ENCODE data around the gene TENM4. TPM values are rescaled to one million over a fixed set of nuclear protein-coding genes. Genes with fewer than 3 reads are reported as not detected.
"Not testable (repeated sequence)": the region's sequence is repeated elsewhere in the genome, so short reads cannot be mapped to it uniquely, and the experiment has no call there.

Gene TENM4
- total RNA-seq, 1 donor from 2014 or later, result 306 TPM

DNA sequence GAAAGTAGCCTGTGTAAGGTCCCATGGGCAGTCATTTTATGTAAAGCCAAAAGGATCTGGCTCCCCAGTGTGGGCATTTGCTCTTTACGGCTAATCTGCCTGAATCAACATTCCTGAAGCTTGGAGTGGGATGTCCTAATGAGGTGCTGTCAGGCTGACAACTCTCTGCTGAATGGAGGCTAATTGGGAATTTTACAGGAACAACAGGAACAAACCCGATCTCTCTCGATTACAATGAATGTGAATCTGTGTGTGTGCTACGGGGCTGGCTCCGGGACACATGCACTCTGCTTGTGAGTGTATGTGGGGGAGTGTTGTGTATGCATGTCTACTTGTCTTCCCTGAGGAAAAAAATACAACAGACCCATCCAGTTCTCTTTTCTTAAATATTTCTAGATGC lies 415.2 kb downstream of the TENM4 start:
- DNase-seq (ENCODE audit: low read depth), result no peak

DNA sequence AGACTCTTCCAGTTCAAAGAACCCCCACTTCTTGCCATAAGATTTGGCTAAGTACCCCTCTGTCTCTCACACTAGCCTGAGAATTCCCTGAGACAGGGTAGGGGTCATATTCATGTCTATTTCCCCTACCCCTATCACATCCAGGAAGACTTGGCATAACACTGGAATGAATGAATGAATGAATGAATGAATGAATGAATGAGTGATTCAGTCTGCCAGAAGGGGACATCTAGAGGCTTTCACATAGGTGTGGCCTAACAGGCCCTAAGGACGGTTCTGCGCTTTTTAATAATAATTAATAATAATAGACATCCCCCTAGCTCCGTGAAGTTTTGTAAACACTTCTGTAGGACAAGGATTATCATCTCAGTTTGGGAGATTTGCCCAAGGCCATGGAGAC lies 415.7 kb downstream of the TENM4 start:
- no peak for DNase-seq (ENCODE audit: low read depth)

DNA sequence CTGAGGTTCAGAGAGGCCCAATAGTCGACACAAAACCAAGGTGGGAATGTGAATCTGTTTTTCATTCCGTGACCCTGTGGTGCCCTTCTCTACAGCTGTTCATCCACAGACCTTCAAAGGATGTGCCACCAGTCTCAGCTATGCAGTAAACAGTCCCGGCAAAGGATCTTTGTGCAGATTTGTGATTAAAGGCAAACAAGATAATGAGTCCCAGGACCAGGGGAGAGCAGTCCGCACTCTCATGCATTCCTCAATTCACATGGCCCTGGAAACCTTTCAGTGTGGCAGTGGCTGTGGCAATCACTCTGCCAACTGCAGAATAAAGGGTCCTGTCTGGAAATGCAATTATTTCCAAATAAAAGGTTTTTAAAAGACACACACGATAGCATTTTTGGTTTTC lies 418.6 kb downstream of the TENM4 start:
- no peak for DNase-seq (ENCODE audit: low read depth)

- DNase-seq (ENCODE audit: low read depth), result no peak
Observed at GRCh38 chr11:79021601-79022000, 419.2 kb downstream of the TENM4 start.

GRCh38 chr11:79019975-79020374 lies 420.9 kb downstream of the TENM4 start:
- no peak for DNase-seq (ENCODE audit: low read depth)

GRCh38 chr11:79019277-79019676 lies 421.6 kb downstream of the TENM4 start:
- no peak for DNase-seq (ENCODE audit: low read depth)

GRCh38 chr11:79018371-79018849 lies 422.4 kb downstream of the TENM4 start:
- peak; percentile 19 for DNase-seq (ENCODE audit: low read depth)

- no peak for DNase-seq (ENCODE audit: low read depth)
Observed at GRCh38 chr11:79017811-79018210, 423.0 kb downstream of the TENM4 start.

DNA sequence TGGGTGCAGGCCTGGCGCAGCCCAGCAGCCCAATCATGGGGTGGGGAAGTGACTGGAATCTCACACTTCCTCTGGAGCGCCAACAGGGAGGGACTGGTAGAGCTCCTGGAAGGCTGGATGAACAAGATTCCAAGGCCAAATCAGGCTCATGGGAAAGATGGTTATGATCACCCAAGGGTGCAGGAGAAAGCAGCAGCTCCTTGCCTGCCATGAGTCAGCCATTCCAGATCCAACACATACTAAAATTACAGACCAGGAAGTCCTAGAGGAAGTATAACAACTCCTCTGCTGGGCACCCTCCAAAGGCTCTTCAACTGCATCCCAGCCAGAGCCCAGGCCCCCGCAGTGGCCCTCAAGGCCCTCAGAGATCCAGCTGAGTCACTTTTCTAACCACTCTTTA lies 427.3 kb downstream of the TENM4 start:
- DNase-seq (ENCODE audit: low read depth), result peak; percentile 51

DNA sequence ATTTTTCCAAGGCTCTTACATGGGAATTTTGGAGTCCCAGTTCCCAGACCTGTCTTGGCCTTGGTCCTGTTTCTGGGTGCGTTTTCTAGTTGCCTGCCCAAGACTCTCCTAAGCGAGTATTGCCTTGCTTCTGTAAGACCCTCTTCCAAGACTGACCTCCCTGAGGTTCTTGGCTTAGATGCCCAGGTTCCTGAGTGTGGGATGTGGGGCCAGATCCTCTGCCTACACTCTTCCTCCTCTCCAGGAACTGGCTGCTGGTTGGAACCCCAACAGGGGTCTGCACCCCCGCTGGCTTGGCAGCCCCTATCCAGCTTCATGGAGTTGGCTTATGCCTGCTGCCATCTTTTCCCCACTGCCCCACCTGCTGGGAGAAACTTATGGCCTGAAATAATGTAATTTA lies 429.5 kb downstream of the TENM4 start:
- DNase-seq (ENCODE audit: low read depth), result no peak

DNA sequence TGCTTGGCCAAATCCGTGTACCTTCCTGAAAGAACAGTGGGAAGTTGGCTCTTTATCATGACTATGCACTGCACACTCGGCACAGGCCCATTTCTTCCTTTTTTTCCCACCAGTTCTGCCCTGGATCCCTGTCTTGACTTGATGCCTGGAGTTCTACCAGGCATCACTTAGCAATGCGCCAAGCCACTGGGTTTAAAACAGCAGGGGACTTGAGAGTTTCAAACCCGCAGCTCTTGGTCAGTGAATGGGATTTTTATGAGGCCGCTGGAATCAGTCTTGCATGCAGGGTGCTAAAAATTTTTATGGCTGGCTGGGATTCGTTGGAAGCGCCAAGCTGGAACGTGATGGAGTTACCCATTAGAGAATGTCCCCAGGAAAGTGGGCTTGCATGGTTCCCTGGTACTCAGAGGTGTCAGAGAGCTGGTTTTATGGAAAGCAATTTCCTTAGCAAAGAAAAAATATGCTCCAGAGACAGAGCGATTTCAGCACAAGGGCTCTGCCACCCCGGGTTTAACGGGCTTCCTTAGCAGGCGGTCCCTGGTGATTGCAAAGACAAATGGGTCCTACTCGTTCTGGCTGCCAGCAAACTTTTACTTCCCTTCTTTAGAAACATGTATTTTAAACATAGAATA lies 432.9 kb downstream of the TENM4 start:
- peak; percentile 54 for DNase-seq (ENCODE audit: low read depth)

DNA sequence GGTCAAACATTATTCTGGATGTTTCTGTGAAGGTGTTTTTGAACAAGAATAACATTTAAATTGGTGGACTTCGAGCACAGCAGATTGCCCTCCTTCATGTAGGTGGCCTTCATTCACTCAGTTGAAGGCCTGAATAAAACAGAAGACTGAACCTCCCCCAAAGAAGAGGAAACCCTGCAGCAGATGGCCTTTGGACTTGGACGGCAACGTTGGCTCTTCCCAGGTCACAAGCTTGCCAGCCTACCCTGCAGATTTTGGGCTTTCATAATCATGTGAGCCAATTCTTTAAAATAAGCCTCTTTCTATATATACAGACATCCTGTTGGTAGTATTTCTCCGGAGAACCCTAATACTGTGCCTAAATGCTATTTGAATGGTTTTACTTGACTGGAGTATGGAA lies 434.0 kb downstream of the TENM4 start:
- DNase-seq (ENCODE audit: low read depth), result no peak

DNA sequence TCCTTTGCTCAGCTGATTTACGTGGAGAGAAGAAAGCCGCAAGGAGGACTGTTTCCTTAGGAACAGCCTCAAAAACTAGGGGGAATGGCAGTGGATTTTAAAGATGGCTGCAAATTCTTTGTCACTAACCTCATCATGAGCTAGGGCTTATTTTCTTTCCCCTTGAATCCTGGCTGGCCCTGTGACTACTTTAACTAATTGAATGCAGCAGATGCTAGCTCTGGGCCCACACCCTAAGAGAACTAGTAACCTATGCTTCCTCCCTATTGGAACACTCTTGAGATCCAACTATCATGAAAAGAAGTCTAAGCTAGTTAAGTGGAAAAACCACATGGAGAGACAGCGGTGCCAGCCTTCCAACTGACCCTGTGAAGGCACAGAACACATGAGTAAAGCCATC lies 444.8 kb downstream of the TENM4 start:
- no peak for DNase-seq (ENCODE audit: low read depth)

DNA sequence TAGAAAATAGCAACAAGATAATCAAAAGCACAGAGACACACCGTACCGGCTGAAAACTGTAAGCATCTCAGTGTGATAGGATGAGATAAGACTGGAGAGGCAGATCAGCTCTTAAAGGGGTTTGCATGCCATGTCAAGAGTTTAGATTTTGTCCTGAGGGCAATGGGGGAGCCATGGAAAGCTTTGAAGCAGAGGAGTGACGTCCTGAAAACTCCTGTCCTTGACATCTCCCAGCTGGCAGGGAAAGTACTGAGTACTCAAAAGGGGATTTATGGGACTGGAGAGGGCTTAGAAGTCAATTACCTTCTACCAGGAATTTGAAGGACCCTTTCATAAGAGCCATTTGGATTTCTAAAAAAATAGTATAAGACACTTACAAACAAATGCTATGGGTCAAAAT lies 445.7 kb downstream of the TENM4 start:
- no peak for DNase-seq (ENCODE audit: low read depth)

GRCh38 chr11:78993802-78994430 lies 446.9 kb downstream of the TENM4 start:
- DNase-seq (ENCODE audit: low read depth), result no peak

DNA sequence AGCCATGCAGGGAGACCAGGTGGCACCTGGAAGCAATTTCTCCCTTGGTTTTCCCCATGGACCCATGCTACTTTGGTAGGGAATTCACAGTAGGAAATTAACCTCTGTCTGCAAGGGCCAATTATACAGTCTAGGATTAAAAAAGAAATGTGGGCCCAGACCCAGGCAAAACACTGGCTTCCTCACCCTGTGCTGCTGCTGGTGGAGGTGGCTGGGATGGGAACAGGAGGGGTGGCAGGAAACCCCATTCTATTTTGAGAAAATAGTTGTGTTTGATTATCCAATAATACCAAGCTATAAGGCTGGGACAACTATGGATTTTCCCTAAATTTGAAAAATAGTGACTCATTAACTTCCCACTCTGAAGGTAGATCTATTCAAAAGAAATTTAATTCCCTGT lies 449.1 kb downstream of the TENM4 start:
- no peak for DNase-seq (ENCODE audit: low read depth)

- DNase-seq (ENCODE audit: low read depth), result no peak
Observed at GRCh38 chr11:78990261-78990660, 450.6 kb downstream of the TENM4 start.

GRCh38 chr11:78987748-78988147 lies 453.1 kb downstream of the TENM4 start:
- no peak for DNase-seq (ENCODE audit: low read depth)

- DNase-seq (ENCODE audit: low read depth), result no peak
Observed at GRCh38 chr11:78986305-78986704, 454.5 kb downstream of the TENM4 start.

DNA sequence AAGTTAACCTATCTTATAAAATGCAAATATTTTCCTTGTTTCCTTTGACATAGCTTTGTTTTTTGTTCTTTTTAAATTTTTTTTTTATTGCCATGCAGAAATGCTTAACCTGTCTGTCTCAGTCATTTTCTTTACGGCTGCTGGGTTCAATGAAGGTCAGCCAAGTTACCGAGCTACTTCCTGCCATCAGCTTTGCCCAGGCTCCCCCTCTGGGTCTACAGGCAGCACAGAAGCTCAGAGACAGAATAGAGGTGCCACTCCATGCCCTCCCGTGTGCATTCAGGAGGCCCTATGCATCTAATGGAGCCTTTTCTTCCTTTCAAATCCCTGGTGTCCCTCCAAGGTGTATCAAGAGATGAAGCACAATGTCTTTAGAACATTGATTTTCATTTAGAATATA lies 455.2 kb downstream of the TENM4 start:
- no peak for DNase-seq (ENCODE audit: low read depth)

DNA sequence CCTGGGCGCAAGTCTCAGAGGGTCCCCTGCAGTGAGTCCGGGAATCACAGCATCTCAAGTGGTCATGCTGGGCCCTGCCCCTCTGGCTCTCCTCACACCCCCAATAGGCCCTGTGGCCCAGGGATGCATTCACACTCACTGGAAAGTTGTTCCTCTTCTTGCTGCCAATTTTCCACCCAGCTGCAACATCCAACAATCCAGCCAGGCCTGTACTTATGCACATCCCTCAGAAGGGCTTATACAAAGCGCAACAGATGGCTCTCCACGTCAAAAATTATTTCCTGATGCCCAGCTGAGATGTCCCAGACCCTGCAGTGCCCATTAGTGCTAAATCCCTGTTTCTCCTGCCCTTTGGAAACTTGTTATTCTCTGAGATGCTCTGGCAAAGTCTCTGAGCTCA lies 458.4 kb downstream of the TENM4 start:
- no peak for DNase-seq (ENCODE audit: low read depth)

- DNase-seq (ENCODE audit: low read depth), result no peak
Observed at GRCh38 chr11:78981153-78981552, 459.7 kb downstream of the TENM4 start.

- no peak for DNase-seq (ENCODE audit: low read depth)
Observed at GRCh38 chr11:78978831-78979230, 462.0 kb downstream of the TENM4 start.

- DNase-seq (ENCODE audit: low read depth), result not testable (repeated sequence)
Observed at GRCh38 chr11:78977848-78978247, 463.0 kb downstream of the TENM4 start.
